Measurements from ENCODE around the gene SLC16A9. TPM values are rescaled to one million over a fixed set of nuclear protein-coding genes. Genes with fewer than 3 reads are reported as not detected.

Gene SLC16A9
- total RNA-seq, 1 experiment from 2014 or later, result 1.3 TPM

DNA sequence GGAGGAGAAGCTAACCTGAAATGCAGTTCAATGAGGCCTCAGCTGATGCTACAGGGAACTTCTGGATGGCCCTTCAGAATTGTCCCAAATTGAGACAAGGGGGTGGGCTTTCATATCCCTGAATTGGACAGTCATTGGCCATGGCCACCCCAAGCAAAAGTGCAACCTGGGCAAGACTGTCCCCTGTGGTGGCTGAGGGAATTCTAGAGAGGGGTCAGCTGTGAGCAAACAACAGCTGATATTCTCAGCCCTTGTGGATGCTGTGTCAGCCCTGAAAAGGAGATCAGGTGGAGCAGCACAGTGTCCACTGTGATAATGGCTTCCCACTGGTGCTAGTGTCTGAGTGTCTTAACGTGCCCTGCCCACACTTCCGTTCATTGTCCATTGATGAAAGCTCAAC is 76.6 kb downstream of the SLC16A9 start:
- no peaks in the 10 kb centered on the region for H3K9me3 ChIP-seq (replicated peaks)
- DNase-seq, result peak in 1 of 2 experiments; percentile 3
- H3K36me3 ChIP-seq, result no peaks in the 10 kb centered on the region
- no peaks in the 10 kb centered on the region for H3K27me3 ChIP-seq
- H3K4me3 ChIP-seq, result no peak overlapping the region
- H3K27ac ChIP-seq, result no peak overlapping the region
- H3K4me1 ChIP-seq, result no peaks in the 10 kb centered on the region

DNA sequence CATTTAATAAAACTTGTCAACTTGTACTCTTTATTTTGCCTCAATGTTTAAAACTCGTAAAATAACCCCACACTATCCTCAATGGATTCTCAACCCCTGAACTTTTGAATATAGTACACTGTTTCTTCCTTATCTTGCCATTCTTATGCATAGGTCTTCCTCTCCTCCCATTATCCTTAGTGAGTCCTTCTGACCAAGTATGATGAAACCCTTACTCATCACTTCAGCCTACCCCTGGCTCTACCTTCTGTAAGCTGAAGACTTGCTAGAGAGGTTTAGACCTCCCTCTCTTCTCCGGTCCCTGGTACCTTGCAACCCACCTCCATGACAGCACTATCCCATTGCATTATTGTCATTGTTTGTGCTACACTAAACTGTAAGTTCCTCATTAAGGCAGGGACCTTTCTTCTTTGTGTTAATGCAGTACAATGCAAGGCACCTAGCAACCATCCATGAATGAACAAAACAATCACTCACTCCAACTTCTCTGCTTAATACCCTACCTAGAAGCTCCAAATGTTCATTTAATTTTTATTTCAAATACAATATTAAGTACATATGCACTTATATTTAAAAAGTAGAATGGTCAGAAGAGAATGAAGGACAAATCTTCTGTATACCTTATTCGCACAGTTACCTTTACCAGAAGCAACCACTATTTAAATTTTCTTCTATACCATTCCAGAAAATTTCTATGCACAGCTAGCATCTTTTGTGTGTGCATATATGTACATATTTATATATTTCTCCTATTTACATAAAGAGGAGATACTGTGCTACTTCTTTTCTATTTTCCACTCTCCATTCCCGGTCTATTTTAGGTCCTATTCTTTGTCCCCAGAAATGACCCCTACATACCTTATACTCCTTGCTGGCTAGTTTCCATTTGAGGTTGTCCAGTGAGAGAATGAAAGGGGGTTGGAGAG is 77.5 kb downstream of the SLC16A9 start:
- H3K36me3 ChIP-seq, result no peaks in the 10 kb centered on the region
- H3K27ac ChIP-seq, result no peak overlapping the region
- H3K27me3 ChIP-seq, result no peaks in the 10 kb centered on the region
- no peaks in the 10 kb centered on the region for H3K4me1 ChIP-seq
- no peak overlapping the region for H3K4me3 ChIP-seq
- H3K9me3 ChIP-seq (replicated peaks), result no peaks in the 10 kb centered on the region
- no peak for DNase-seq

DNA sequence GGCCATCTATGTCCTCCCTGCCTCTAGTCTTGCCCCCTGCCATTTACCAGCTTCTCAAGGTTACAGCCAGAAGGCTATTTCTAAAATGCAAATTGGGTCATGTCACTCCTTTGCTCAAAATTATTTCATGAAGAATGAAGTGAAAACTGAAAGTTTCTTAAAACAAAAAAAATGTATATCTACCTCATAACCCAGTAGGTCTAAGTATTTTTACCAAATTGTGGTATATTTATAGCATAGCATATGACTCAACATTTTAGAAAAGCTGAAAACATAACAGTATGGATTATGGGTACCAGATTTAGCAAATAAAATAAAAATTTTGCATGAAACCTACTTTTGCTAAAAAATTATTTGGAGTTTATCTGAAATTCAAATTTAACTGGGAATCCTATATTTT is 78.4 kb downstream of the SLC16A9 start:
- Histone ChIP-seq H3K27ac (no peak overlapping the region), H3K4me1 (no peaks in the 10 kb centered on the region), H3K4me3 (no peak overlapping the region), H3K27me3 (no peaks in the 10 kb centered on the region), H3K9me3 (replicated peaks) (no peaks in the 10 kb centered on the region), H3K36me3 (no peaks in the 10 kb centered on the region)
- DNase-seq, result no peak

DNA sequence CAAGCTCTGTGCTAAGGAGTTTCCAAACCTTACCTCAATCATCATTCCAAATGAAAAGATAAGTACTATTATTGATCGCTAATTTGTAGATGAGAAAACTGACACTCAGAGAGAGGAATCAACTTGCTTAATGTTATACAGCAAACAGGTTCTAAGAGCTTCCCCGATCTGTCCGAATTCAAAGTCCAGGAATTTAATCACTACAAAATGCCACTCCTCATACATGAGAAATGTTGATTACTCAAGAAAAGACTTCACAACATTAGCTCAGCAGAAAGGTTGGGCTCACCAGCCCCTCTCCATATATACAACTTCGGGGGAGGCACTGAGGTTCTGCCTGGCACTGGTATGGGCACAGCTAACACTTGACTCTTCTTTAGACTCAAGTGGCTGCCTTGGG is 80.7 kb downstream of the SLC16A9 start:
- Histone ChIP-seq H3K27ac (no peak overlapping the region), H3K4me3 (no peak overlapping the region), H3K27me3 (no peaks in the 10 kb centered on the region), H3K9me3 (replicated peaks) (no peaks in the 10 kb centered on the region), H3K36me3 (no peaks in the 10 kb centered on the region), H3K4me1 (no peaks in the 10 kb centered on the region)
- no peak for DNase-seq

DNA sequence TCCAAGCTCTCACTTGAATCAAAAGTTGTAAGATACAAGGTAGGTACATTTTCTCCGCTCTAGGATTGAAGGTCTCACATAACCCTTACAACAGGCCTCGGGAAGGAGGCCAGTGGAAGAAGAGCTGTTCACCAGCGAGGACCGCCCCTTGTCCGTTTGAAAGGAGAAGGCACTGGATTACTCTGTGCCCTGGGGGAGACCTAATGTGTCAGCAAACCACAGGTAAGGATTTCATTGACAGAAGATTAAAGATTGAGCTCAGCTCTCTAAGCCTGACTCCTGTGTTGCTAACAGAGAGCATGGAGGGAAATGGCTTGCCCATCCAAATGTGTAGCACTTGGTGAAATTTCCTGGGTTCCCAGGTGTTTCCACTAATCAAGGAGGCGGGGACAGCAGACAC is 81.2 kb downstream of the SLC16A9 start:
- Histone ChIP-seq H3K36me3 (no peaks in the 10 kb centered on the region), H3K4me1 (no peaks in the 10 kb centered on the region), H3K4me3 (no peak overlapping the region), H3K27me3 (no peaks in the 10 kb centered on the region), H3K9me3 (replicated peaks) (no peaks in the 10 kb centered on the region), H3K27ac (no peak overlapping the region)
- DNase-seq, result no peak

DNA sequence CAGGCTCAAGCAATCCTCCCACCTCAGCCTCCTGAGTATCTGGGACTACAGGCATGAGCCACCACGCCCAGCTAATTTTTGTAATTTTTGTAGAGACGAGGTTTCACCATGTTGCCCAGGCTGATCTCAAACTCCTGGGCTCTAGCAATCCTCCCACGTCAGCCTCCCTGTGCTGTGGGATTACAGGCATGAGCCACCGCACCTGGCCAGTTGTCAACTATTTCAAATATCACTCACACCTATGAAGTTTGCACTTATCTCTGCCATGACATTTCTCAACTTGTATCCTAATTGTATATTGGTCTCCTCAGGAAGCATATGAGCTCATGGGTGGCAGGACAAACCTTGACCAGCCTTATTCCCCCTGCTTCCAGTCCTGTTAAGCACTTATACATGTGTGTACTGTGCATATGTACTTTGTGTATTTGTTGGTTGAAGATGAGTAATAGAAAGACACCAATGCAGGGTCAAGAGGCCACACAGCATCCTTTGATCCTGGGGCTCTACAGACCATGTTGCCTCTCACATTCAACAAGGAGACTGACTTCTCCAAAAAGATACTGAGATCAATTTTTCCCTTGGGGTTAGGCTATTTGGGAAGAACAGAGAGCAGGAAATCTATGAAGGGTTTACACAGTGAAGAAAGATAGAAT is 82.2 kb downstream of the SLC16A9 start:
- Histone ChIP-seq H3K27ac (no peak overlapping the region), H3K4me3 (no peak overlapping the region), H3K4me1 (no peaks in the 10 kb centered on the region), H3K9me3 (replicated peaks) (no peaks in the 10 kb centered on the region), H3K36me3 (no peaks in the 10 kb centered on the region), H3K27me3 (no peaks in the 10 kb centered on the region)
- DNase-seq, result no peak

DNA sequence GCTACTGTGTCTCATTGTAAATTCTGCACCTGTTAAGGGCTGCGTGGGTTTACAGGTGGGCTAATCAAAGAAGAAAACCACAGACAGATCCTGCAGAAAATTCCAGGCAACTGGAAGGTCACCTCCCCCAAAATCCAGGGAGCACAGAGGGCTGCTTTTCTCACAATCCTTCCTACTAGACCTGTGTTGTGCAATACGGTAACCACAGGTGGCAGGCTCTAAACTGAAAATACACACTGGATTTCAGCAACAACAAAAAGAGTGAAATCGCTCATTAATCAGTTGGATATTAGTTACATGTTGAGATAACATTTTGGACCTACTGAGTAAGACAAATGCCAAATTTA is 83.2 kb downstream of the SLC16A9 start:
- Histone ChIP-seq H3K9me3 (replicated peaks) (no peaks in the 10 kb centered on the region), H3K27ac (no peak overlapping the region), H3K27me3 (no peaks in the 10 kb centered on the region), H3K4me1 (no peaks in the 10 kb centered on the region), H3K4me3 (no peak overlapping the region), H3K36me3 (no peaks in the 10 kb centered on the region)
- no peak for DNase-seq

DNA sequence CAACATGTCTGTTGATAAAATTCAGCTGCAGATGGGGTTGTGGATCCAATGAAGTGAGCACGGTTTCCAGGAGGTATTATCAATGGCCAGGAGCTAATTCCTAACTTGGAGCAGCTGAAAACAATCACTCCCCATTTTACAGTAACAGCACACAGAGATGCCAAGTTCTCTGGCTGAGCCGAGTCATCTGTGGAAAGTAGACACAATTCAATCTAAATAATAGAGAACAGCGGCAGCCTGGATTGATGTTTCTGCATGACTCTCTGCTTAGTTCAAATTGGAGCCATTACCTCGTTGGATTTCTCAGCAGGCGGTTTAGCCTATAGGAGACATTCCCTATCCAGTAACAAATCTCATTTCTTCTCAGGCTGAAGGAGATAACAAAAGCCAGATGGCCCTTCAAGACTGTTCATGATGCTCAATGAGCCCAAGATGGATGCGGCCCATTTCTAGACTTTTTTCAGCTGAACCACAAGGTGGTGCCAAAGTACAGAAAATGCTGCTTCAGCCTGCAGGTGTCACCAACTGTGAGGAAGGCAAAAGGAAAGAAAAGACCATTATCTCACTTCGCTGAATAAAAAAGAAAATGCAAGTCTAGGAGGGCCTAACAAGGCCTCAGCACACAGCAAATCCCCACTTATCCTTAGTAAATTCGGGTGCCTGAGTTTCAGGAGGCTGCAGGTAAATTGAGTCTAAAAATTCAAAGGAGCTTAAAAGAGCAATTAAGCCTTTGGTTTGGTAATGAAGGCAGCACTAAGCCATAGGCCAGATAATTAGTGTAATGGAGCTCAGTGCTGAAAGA is 83.7 kb downstream of the SLC16A9 start:
- Histone ChIP-seq H3K27me3 (no peaks in the 10 kb centered on the region), H3K4me3 (no peak overlapping the region), H3K4me1 (no peaks in the 10 kb centered on the region), H3K9me3 (replicated peaks) (no peaks in the 10 kb centered on the region), H3K36me3 (no peaks in the 10 kb centered on the region), H3K27ac (no peak overlapping the region)
- peak; percentile 12 to 72 for DNase-seq

DNA sequence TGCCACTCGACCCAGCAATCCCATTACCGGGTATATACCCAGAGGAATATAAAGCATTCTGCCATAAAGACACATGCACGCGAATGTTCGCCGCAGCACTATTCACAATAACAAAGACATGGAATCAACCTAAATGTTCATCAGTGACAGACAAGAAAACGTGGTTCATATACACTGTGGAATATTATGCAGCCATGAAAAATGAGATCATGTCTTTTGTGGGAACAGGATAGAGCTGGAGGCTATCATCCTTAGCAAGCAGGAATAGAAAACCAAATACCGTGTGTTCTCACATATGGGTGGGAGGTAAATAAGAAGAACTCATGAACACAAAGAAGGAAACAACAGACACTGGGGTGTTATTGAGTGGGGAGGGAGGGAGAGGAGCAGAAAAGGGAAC is 84.7 kb downstream of the SLC16A9 start:
- no peaks in the 10 kb centered on the region for H3K36me3 ChIP-seq
- no peak overlapping the region for H3K4me3 ChIP-seq
- DNase-seq, result no peak
- H3K27ac ChIP-seq, result no peak overlapping the region
- H3K27me3 ChIP-seq, result no peaks in the 10 kb centered on the region
- no peaks in the 10 kb centered on the region for H3K4me1 ChIP-seq
- H3K9me3 ChIP-seq (replicated peaks), result no peaks in the 10 kb centered on the region

DNA sequence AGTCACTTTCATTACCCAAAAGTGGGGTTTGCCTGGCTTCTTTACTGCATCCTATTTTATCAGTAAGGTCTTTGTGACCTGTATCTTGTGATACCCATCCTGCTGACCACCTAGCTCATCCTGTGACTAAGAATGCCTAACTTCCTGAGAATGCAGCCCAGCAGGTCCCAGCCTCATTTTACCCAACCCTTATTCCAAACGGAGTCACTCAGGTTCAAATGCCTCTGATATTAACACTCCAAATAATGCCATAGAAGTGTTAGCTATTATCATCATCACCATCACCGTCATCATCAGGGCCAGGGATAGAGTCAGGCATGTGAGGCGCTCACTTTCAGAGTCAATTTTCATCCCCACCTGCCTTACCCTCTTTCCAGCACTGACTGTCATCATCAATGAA is 85.5 kb downstream of the SLC16A9 start:
- no peaks in the 10 kb centered on the region for H3K4me1 ChIP-seq
- no peaks in the 10 kb centered on the region for H3K27me3 ChIP-seq
- no peak overlapping the region for H3K27ac ChIP-seq
- no peaks in the 10 kb centered on the region for H3K36me3 ChIP-seq
- H3K4me3 ChIP-seq, result no peak overlapping the region
- DNase-seq, result no peak
- no peaks in the 10 kb centered on the region for H3K9me3 ChIP-seq (replicated peaks)

DNA sequence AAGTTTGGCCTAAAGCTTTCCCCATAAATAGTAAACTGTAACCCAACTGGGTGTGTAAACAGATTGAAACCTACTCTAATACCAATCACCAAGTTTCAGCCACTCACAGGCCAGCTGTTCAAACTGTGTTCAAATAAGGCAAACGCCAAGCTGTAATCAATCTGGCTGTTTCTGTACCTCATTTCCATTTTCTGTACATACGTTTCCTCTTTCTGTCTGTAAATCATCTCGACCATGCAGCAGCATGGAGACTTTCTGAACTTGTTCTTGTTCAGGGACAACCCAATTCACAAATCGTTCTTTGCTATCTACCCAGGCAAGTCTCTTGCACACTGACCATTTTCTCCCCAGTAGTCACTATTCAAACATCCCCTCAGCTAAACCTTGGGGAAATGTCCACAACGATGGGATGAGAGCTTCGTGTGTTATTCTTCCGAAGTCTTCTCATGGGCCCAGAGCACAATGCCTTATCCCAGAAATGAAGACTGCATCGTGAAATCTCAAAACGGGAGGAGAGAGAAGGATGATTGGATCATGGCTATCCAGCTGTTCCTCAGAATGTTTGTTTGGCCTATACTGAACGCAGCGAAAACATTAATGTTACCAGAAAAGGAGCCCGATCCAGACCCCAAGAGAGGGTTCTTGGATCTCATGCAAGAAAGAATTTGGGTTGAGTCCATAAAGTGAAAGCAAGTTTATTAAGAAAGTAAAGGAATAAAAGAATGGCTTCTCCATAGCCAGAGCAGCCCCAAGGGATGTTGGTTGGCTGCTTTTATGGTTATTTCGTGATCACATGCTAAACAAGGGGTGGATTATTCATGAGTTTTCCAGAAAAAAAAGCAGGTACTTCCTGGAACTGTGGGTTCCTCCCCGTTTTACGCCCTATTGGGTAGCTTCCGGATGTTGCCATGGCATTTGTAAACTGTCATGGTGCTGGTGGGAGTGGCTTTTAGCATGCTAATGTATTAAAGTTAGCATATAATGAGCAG is 86.2 kb downstream of the SLC16A9 start:
- H3K4me1 ChIP-seq, result no peaks in the 10 kb centered on the region
- H3K27ac ChIP-seq, result no peak overlapping the region
- no peaks in the 10 kb centered on the region for H3K27me3 ChIP-seq
- DNase-seq, result no peak
- no peaks in the 10 kb centered on the region for H3K9me3 ChIP-seq (replicated peaks)
- H3K36me3 ChIP-seq, result no peaks in the 10 kb centered on the region
- no peak overlapping the region for H3K4me3 ChIP-seq

DNA sequence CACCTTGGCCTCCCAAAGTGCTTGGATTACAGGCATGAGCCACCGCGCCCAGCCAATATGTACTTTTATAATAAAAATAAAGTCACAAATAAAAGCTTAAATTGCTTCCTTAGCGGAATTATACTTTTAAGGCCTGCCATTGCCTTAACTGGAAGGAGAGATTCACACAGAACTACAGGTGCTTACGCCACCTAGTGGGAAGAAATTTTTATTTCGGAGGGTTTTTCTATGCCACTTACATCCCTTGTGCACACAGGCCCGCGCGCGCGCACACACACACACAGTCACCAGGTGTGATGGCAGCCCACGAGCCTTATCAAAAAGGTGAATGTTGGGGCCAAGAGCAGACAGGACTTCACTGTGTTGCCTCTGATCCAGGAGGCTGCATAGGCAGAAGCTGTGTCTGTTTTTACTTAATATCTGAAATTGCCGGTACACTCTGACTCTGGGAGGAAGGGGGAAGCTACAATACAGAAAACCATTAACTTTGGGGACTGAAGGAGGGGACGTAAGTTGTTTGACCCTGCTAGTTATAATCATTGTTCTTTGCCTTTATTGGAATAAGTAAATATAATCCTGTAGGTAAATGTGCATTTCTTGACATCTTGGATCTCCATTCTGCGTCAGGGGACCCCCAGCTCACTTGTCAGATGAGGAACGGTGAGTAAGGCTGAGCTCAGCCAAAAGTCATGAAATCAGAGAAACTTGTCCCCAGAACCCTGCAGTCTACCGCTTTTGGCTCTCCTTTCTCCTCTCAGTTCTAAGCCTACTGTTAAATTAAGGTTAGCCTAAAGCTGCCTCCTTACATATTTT is 87.1 kb downstream of the SLC16A9 start:
- Histone ChIP-seq H3K9me3 (replicated peaks) (no peaks in the 10 kb centered on the region), H3K4me1 (no peaks in the 10 kb centered on the region), H3K4me3 (no peak overlapping the region), H3K27ac (no peak overlapping the region), H3K36me3 (no peaks in the 10 kb centered on the region), H3K27me3 (no peaks in the 10 kb centered on the region)
- peak; percentile 13 to 68 for DNase-seq

DNA sequence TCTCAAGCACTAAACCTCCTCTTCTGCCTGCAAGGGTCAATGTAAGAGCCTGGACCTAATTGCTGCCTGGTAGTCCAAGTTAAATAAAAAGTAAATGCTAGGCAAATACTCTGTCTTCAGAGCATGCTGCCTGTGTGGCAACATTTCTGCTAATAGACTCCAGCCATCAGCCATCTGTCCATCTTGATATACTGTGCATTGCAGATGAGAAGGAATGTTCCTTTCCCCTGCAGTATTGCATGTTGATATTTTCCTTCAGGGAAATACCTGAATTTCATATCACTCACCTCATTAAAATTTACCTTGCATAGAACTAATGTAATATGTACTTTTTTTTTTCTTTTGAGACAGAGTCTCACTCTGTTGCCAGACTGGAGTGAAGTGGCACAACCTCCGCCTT is 87.9 kb downstream of the SLC16A9 start:
- H3K36me3 ChIP-seq, result no peaks in the 10 kb centered on the region
- no peak for DNase-seq

More for the DNA sequence above, 87.9 kb downstream of the SLC16A9 start:
- Histone ChIP-seq H3K27me3 (no peaks in the 10 kb centered on the region), H3K9me3 (replicated peaks) (no peaks in the 10 kb centered on the region), H3K4me1 (no peaks in the 10 kb centered on the region), H3K27ac (no peak overlapping the region), H3K4me3 (no peak overlapping the region)

All from SJCRH30 (cell line).